CMK (cell line): ENCODE results near the gene RPS6KA2.
A peak's percentile ranks its signal among the peaks of the same experiment; 100 is the strongest.

Experiments
- DNase-seq: peaks from one replicate; pipeline ENCODE4 v3.0.0-alpha.2; 2010; ENCODE audit warnings: low read depth

Gene RPS6KA2

GRCh38 chr6:166627033-166627874, at the start of gene RPS6KA2:
Gene RPS6KA2 (minus strand): TSS chr6:166627251. CDS start chr6:166627019, 232 bp downstream.
- DNase-seq: peak; percentile 96

- no peak for DNase-seq
Observed at GRCh38 chr6:166676270-166676860, 49.3 kb upstream of the RPS6KA2 start.

- DNase-seq: no peak
Observed at GRCh38 chr6:166675736-166676135, 48.7 kb upstream of the RPS6KA2 start.

GRCh38 chr6:166673309-166673708, 46.3 kb upstream of the RPS6KA2 start:
- DNase-seq: no peak

- DNase-seq: no peak
Observed at GRCh38 chr6:166672624-166673206, 45.7 kb upstream of the RPS6KA2 start.

- DNase-seq: no peak
Observed at GRCh38 chr6:166672146-166672545, 45.1 kb upstream of the RPS6KA2 start.

GRCh38 chr6:166671434-166672081, 44.5 kb upstream of the RPS6KA2 start:
- DNase-seq: no peak

- DNase-seq: no peak
Observed at GRCh38 chr6:166670894-166671293, 43.8 kb upstream of the RPS6KA2 start.

- no peak for DNase-seq
Observed at GRCh38 chr6:166670013-166670412, 43.0 kb upstream of the RPS6KA2 start.

GRCh38 chr6:166667796-166668610, 41.0 kb upstream of the RPS6KA2 start:
- DNase-seq: no peak

- no peak for DNase-seq
Observed at GRCh38 chr6:166664135-166664534, 37.1 kb upstream of the RPS6KA2 start.

- no peak for DNase-seq
Observed at GRCh38 chr6:166663568-166663967, 36.5 kb upstream of the RPS6KA2 start.

GRCh38 chr6:166662690-166663089, 35.6 kb upstream of the RPS6KA2 start:
- DNase-seq: no peak

- DNase-seq: no peak
Observed at GRCh38 chr6:166661327-166662085, 34.5 kb upstream of the RPS6KA2 start.

- no peak for DNase-seq
Observed at GRCh38 chr6:166660157-166660688, 33.2 kb upstream of the RPS6KA2 start.

- no peak for DNase-seq
Observed at GRCh38 chr6:166659581-166659980, 32.5 kb upstream of the RPS6KA2 start.

- no peak for DNase-seq
Observed at GRCh38 chr6:166658792-166659150, 31.7 kb upstream of the RPS6KA2 start.

- DNase-seq: no peak
Observed at GRCh38 chr6:166658115-166658791, 31.2 kb upstream of the RPS6KA2 start.

- no peak for DNase-seq
Observed at GRCh38 chr6:166657531-166657930, 30.5 kb upstream of the RPS6KA2 start.
